HUES64 (cell line): ENCODE measurements around the gene LMNTD1.

Experiments
- H3K27ac ChIP-seq: 2 replicates; pipeline ENCODE4 v1.7.0; 2013; ENCODE audit warnings: low read depth, low read length, inconsistent platforms
- H3K27me3 ChIP-seq: 2 replicates; pipeline ENCODE4 v1.6.1; 2013; ENCODE audit warnings: mild to moderate bottlenecking, low read length; ENCODE audit not compliant: insufficient read depth
- H3K36me3 ChIP-seq: 2 replicates; pipeline ENCODE4 v1.6.1; 2013; ENCODE audit warnings: mild to moderate bottlenecking, low read length; ENCODE audit not compliant: insufficient read depth
- H3K4me1 ChIP-seq: 2 replicates; pipeline ENCODE4 v1.6.1; 2013; ENCODE audit warnings: mild to moderate bottlenecking, low read length, moderate library complexity; ENCODE audit not compliant: insufficient read depth
- H3K4me3 ChIP-seq: 2 replicates; pipeline ENCODE4 v1.5.1; 2013; ENCODE audit warnings: mild to moderate bottlenecking, low read length, moderate library complexity
- H3K9ac ChIP-seq: 2 replicates; pipeline ENCODE4 v1.6.1; 2013; ENCODE audit warnings: mild to moderate bottlenecking, low read depth, low read length
- H3K9me3 ChIP-seq: 2 replicates; pipeline ENCODE4 v1.6.1; 2013; ENCODE audit warnings: low read depth, low read length; ENCODE audit not compliant: insufficient read depth
- WGBS: fragments of 150-250, 120-280 bp; methylation state at CpG from one replicate; pipeline ENCODE4 v1.1.7; 2013; ENCODE audit warnings: missing lambda C conversion rate; 5-methylcytosine and 5-hydroxymethylcytosine counted together

The LMNTD1 gene

GRCh38 chr12:25502596-25502995, 50.5 kb downstream of the LMNTD1 start:
- Histone ChIP-seq H3K9ac (no peak overlapping the region), H3K4me1 (no peaks in the 10 kb centered on the region), H3K27ac (no peak overlapping the region), H3K36me3 (no peaks in the 10 kb centered on the region), H3K4me3 (no peak overlapping the region), H3K9me3 (peaks cover 8% of the 10 kb centered on the region; the same call in 1 of the 2 replicates), H3K27me3 (no peaks in the 10 kb centered on the region)
- WGBS, result 96% methylated on average over 1 of the region's 1 CpG

GRCh38 chr12:25502118-25502517, 51.0 kb downstream of the LMNTD1 start:
- H3K9ac ChIP-seq, result no peak overlapping the region
- no peaks in the 10 kb centered on the region for H3K27me3 ChIP-seq
- no peak overlapping the region for H3K4me3 ChIP-seq
- H3K36me3 ChIP-seq, result no peaks in the 10 kb centered on the region
- H3K4me1 ChIP-seq, result no peaks in the 10 kb centered on the region
- WGBS, result 91% methylated on average over 3 of the region's 3 CpGs
- H3K9me3 ChIP-seq, result peaks cover 8% of the 10 kb centered on the region; the same call in 1 of the 2 replicates
- H3K27ac ChIP-seq, result no peak overlapping the region

DNA sequence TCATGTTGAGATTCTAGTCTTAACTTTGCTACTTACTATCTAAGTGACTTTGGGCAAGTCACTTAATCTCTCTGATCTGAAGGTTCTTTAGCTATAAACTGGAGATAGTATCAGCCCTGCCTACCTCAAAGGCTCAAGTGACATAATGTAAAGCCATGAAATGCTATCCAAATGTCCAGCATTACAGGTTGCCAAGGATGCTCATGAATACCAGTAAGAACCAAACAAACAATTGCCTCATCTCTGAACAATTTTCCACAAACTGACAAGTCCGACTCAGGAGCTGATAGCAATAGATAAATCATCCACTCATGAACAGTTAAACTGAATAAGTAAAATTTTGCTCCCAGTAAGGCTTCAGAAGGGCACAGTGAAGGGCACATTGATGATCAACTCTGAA, 51.5 kb downstream of the LMNTD1 start:
- no peak overlapping the region for H3K9ac ChIP-seq

GRCh38 chr12:25500651-25501050, 52.4 kb downstream of the LMNTD1 start:
- 87% methylated on average over 6 of the region's 6 CpGs for WGBS
- Histone ChIP-seq H3K9me3 (peaks cover 8% of the 10 kb centered on the region; the same call in 1 of the 2 replicates), H3K27ac (no peak overlapping the region), H3K36me3 (no peaks in the 10 kb centered on the region), H3K4me1 (peaks cover 3% of the 10 kb centered on the region; the same call in 1 of the 2 replicates), H3K4me3 (no peak overlapping the region), H3K9ac (no peak overlapping the region), H3K27me3 (no peaks in the 10 kb centered on the region)

More for the DNA sequence above, 51.5 kb downstream of the LMNTD1 start:
- H3K27me3 ChIP-seq, result no peaks in the 10 kb centered on the region
- no peak overlapping the region for H3K27ac ChIP-seq
- H3K4me3 ChIP-seq, result no peak overlapping the region
- peaks cover 8% of the 10 kb centered on the region; the same call in 1 of the 2 replicates for H3K9me3 ChIP-seq
- no peaks in the 10 kb centered on the region for H3K36me3 ChIP-seq
- WGBS, result 89% methylated on average over 1 of the region's 1 CpG
- no peaks in the 10 kb centered on the region for H3K4me1 ChIP-seq

DNA sequence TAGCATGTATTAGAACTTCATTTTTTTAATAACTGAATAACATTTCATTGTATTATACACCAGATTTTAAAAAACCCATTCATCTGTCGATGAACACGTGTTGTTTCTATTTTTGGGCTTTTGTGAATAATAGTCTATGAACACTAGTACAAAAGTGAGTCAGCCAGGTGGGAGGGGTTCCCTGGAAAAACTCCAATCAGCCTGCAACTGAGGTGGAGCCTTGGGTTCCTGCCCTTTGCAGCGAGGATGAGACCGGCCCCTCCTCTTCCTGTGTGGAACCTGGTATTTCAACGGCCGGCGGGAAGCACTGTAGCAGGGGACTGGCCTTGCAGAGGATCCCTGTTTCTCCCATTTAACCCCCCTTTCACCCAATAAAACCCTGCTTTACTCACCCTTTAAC, 56.1 kb downstream of the LMNTD1 start:
- no peaks in the 10 kb centered on the region for H3K36me3 ChIP-seq
- H3K4me3 ChIP-seq, result no peak overlapping the region
- H3K27me3 ChIP-seq, result peaks cover 25% of the 10 kb centered on the region; the same call in 1 of the 2 replicates
- WGBS, result 94% methylated on average over 7 of the region's 7 CpGs
- peaks cover 8% of the 10 kb centered on the region; the same call in 1 of the 2 replicates for H3K4me1 ChIP-seq
- no peak overlapping the region for H3K9ac ChIP-seq
- peaks cover 8% of the 10 kb centered on the region; the same call in 1 of the 2 replicates for H3K9me3 ChIP-seq
- H3K27ac ChIP-seq, result no peak overlapping the region

- H3K9me3 ChIP-seq, result peaks cover 8% of the 10 kb centered on the region; the same call in 1 of the 2 replicates
- WGBS, result 73% methylated on average over 5 of the region's 5 CpGs
- no peaks in the 10 kb centered on the region for H3K36me3 ChIP-seq
- peaks cover 28% of the 10 kb centered on the region; the same call in 1 of the 2 replicates for H3K27me3 ChIP-seq
- H3K27ac ChIP-seq, result no peak overlapping the region
- H3K4me1 ChIP-seq, result peaks cover 14% of the 10 kb centered on the region; the same call in 1 of the 2 replicates
- no peak overlapping the region for H3K4me3 ChIP-seq
- H3K9ac ChIP-seq, result no peak overlapping the region
Observed at GRCh38 chr12:25496098-25496587, 56.9 kb downstream of the LMNTD1 start.

DNA sequence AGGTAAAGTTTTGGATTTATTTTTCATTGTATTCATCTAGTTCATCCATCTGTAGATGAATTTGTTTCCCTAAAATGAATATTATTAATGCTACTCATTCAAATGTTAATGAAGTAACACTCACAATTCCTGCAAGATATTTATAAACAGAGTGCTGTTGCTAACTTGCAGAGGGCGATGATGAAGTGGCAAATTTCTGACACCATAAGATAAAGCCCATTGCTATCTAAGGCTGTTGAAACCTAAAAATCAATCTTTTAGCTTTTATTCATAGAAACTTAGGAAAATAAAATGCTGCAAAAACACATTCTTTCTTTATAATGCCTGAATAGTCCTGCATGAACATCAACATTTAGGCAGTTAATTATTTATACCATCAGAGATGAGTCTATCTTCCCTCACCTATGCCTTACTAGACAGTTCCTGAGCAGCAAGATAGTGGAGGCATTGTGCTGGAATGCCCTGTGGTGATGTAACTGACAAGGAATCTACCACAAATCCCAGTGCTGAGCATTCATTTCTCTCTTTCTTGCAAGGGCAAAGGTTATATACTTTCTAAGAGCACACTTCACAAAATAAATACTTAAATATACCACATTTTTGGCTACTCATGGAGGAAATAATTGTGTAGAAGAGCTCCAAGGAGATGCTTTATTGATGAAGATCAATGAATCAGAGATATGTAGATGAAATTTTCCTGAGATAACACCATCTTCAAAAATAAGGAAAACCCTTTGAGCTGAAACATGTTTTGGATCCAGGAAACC, 57.6 kb downstream of the LMNTD1 start:
- Histone ChIP-seq H3K27ac (no peak overlapping the region), H3K4me1 (peaks cover 14% of the 10 kb centered on the region; the same call in 1 of the 2 replicates), H3K9ac (no peak overlapping the region), H3K4me3 (no peak overlapping the region), H3K9me3 (peaks cover 8% of the 10 kb centered on the region; the same call in 1 of the 2 replicates), H3K36me3 (no peaks in the 10 kb centered on the region), H3K27me3 (peaks cover 34% of the 10 kb centered on the region; the same call in 1 of the 2 replicates)
- WGBS, result 92% methylated on average over 1 of the region's 1 CpG

DNA sequence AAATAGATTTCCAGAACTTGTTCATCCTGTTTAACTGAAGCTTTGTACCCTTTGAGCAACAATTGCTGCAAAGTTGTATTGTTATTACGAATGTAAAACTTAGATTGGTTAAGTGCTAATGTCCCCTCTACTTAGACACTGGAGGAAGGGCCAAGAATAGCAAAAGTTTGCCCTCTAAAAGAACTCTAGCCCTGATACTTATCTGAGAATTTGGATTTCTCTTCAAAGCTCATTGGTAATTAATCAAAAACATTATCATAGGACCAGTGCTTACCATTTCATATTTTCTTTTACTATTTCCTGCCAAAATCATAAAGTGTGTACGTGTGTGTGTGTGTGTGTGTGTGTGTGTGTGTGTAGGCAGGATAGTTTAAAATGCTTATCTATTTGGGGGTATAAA, 58.2 kb downstream of the LMNTD1 start:
- Histone ChIP-seq H3K27ac (no peak overlapping the region), H3K9me3 (peaks cover 8% of the 10 kb centered on the region; the same call in 1 of the 2 replicates), H3K27me3 (peaks cover 40% of the 10 kb centered on the region; the same call in 1 of the 2 replicates), H3K9ac (no peak overlapping the region), H3K4me3 (no peak overlapping the region), H3K36me3 (no peaks in the 10 kb centered on the region), H3K4me1 (peaks cover 17% of the 10 kb centered on the region)
- 75% methylated on average over 1 of the region's 2 CpGs for WGBS

DNA sequence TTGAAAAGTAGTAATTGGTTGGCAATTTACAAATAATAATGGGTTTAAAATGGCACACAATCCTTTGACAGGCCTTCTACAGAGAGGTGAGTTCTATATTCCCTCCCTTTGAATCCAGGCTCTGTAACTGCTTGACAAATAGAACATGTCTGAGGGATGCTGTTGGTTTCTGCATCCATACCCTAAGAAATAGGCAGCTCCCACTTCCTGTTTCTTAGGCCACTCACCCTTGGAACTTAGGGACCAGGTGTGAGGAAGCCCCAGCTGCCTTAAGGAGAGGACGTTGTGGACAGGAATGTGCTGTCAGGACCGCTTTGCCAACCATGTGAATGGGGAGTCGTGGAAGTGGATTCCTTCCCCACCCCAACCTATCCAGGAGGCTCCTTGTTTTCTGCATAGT, 59.4 kb downstream of the LMNTD1 start:
- WGBS, result 86% methylated on average over 2 of the region's 3 CpGs
- Histone ChIP-seq H3K27ac (no peak overlapping the region), H3K36me3 (no peaks in the 10 kb centered on the region), H3K9me3 (peaks cover 6% of the 10 kb centered on the region; the same call in 1 of the 2 replicates), H3K4me1 (peaks cover 21% of the 10 kb centered on the region), H3K27me3 (peaks cover 42% of the 10 kb centered on the region; the same call in 1 of the 2 replicates), H3K4me3 (no peak overlapping the region), H3K9ac (no peak overlapping the region)

GRCh38 chr12:25491396-25492325, 61.4 kb downstream of the LMNTD1 start:
- Histone ChIP-seq H3K9me3 (no peaks in the 10 kb centered on the region), H3K27ac (no peak overlapping the region), H3K27me3 (peaks cover 42% of the 10 kb centered on the region; the same call in 1 of the 2 replicates), H3K4me1 (peaks cover 21% of the 10 kb centered on the region), H3K9ac (no peak overlapping the region), H3K36me3 (no peaks in the 10 kb centered on the region), H3K4me3 (no peak overlapping the region)
- WGBS, result 70% methylated on average over 4 of the region's 4 CpGs
